ENCODE measurements around the gene KIF6. TPM values are rescaled to one million over a fixed set of nuclear protein-coding genes. Genes with fewer than 3 reads are reported as not detected.

Gene KIF6
- total RNA-seq, 4 donors from 2014 or later: 0.26 to 1.8 (median 1.6) TPM; not detected in 1

DNA sequence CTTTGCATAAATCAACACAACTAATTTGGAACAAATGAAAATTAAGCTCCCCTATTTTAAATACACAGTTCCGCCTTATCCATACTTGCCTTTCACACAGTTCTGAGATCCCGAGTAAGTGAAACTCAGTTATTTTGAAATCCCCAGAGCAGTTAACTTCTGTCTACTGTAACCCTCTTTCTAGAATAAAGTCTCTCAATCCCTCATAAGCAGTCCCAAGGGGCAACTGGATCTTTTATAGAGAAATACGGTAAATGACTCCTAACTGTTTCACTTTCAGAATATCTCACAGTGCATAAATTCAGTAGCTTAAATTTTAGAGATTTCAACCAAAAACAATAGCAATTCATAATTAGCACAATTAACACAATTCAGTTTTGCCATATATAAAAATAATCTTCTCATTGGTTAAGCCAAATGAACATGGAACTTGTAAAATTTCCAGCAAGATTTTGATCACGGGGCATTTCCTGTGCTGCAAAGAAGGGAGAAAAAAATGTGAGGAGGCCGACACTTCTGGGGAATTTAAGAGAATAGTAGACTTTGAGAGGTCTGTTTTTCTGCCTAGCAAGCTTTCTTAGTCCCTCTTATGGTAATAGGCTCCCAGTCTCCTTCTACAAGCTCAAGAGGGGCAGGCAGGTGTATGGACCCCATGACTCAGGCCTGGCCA, 78.3 kb downstream of the KIF6 start:
- Histone ChIP-seq H3K4me1 (no peaks in the 10 kb centered on the region), H3K27me3 (no peaks in the 10 kb centered on the region), H3K27ac (no peak overlapping the region), H3K36me3 (peaks cover 0 to 2% of the 10 kb centered on the region in 2 donors), H3K4me3 (no peak overlapping the region), H3K9me3 (no peaks in the 10 kb centered on the region)
- no peak for DNase-seq
- no peak for TF ChIP-seq CTCF (IDR thresholded peaks at IDR 0.05)
- intact Hi-C loops (cut with DNase I; ENCODE audit: low total_unique reads): no loop called here

DNA sequence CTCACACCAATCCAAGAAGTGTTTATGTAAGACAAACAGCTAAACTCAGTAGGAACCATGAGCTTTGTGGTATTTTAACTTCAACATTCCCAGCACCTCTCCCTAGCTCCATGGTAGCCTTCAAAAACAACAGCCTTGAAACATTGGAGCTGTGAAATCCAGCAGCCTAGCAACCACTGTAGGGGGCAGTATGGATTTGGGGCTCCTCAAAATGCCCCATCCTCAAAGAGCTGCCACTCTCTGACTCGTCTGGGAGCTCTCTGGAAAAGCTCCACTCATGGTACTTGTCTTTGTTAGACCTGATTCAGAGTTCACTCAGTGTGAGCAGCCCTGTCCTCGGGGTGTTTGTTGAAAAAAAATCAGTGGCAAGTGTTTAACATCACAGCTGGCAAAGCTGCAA, 82.9 kb downstream of the KIF6 start:
- Histone ChIP-seq H3K27ac (no peak overlapping the region), H3K27me3 (no peaks in the 10 kb centered on the region), H3K4me1 (no peaks in the 10 kb centered on the region), H3K36me3 (peaks cover 0 to 2% of the 10 kb centered on the region in 2 donors), H3K4me3 (no peak overlapping the region), H3K9me3 (no peaks in the 10 kb centered on the region)
- DNase-seq: no peak
- intact Hi-C loops (cut with DNase I; ENCODE audit: low total_unique reads): no loop called here
- TF ChIP-seq POLR2A (IDR thresholded peaks at IDR 0.05) (no peak), CTCF (IDR thresholded peaks at IDR 0.05) (no peak)

- no peak for DNase-seq
- Histone ChIP-seq H3K9me3 (no peaks in the 10 kb centered on the region), H3K27me3 (no peaks in the 10 kb centered on the region), H3K4me1 (no peaks in the 10 kb centered on the region), H3K27ac (no peak overlapping the region), H3K4me3 (no peak overlapping the region), H3K36me3 (no peaks in the 10 kb centered on the region)
- intact Hi-C loops (cut with DNase I; ENCODE audit: low total_unique reads): no loop called here
- TF ChIP-seq CTCF (IDR thresholded peaks at IDR 0.05): no peak
- no peak for TF ChIP-seq POLR2A (IDR thresholded peaks at IDR 0.05)
Observed at GRCh38 chr6:39638126-39638822, 86.9 kb downstream of the KIF6 start.

GRCh38 chr6:39634646-39635341, 90.4 kb downstream of the KIF6 start:
- Histone ChIP-seq H3K27me3 (no peaks in the 10 kb centered on the region), H3K4me3 (no peak overlapping the region), H3K36me3 (no peaks in the 10 kb centered on the region), H3K27ac (no peak overlapping the region), H3K4me1 (no peaks in the 10 kb centered on the region), H3K9me3 (no peaks in the 10 kb centered on the region)
- DNase-seq: no peak
- intact Hi-C loops (cut with DNase I; ENCODE audit: low total_unique reads): no loop called here
- no peak for TF ChIP-seq CTCF (IDR thresholded peaks at IDR 0.05)
- no peak for TF ChIP-seq POLR2A (IDR thresholded peaks at IDR 0.05)

DNA sequence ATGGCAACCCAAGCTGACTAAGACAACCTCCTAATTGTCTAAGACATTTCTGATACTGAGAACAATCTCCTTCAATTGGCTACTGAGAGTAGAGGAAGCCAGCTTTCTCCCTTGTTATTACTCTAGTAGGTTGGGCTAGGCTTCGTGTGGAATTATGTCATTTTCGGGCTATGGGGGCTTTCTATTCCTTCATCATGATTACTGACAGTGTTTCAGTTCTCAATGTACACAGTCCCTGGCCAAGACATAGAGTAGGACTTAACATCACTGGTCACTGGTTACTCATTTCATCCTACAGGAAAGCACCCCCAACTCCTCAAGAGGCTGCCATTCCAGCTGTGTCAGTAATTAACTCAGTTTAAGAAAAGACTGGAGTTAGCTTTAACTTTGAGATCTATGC, 100.0 kb downstream of the KIF6 start:
- Histone ChIP-seq H3K4me3 (no peak overlapping the region), H3K36me3 (no peaks in the 10 kb centered on the region), H3K27ac (no peak overlapping the region), H3K9me3 (no peaks in the 10 kb centered on the region), H3K27me3 (no peaks in the 10 kb centered on the region), H3K4me1 (no peaks in the 10 kb centered on the region)
- no peak for DNase-seq
- intact Hi-C loops (cut with DNase I; ENCODE audit: low total_unique reads): no loop called here
- TF ChIP-seq CTCF (IDR thresholded peaks at IDR 0.05) (no peak), POLR2A (IDR thresholded peaks at IDR 0.05) (no peak)

All from uterus (tissue), 4 donors.